GM04504 (cell line): Measurements from ENCODE around the gene IP6K3.
A peak's percentile ranks its signal among the peaks of the same experiment; 100 is the strongest.

Source experiments
- DNase-seq: peaks from one replicate; pipeline ENCODE4 v3.0.0-alpha.2; 2012; ENCODE audit warnings: low read depth

IP6K3 gene

DNA sequence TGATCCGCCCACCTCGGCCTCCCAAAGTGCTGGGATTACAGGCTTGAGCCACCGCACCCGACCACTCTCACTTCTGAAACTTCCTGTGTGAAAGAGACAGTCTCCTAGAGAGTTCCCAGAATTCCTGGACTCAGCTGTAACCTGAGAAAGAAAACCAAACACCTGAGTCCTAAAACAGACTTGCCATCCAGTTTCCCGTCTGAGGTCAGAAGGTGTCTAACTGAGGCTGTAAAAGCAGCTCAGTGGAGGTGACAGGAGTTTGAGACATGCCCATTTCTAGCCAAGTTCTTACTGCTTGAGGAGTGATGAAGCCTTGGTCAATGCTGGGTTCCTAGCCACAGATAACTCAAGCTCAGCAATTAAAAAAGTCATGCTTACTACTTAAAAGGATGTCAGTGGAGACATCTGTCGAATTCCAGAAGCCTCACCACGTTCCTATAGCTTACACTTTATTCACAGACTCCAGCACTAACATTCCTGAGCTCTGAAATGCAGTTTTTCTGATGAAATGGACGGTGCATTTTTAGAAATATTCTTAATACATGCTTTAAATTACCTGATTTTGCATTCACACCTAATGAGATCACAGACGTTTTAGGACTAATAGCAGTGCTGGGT lies 41.3 kb downstream of the IP6K3 start:
- DNase-seq, result no peak

GRCh38 chr6:33704215-33705066 lies 42.3 kb downstream of the IP6K3 start:
- no peak for DNase-seq

DNA sequence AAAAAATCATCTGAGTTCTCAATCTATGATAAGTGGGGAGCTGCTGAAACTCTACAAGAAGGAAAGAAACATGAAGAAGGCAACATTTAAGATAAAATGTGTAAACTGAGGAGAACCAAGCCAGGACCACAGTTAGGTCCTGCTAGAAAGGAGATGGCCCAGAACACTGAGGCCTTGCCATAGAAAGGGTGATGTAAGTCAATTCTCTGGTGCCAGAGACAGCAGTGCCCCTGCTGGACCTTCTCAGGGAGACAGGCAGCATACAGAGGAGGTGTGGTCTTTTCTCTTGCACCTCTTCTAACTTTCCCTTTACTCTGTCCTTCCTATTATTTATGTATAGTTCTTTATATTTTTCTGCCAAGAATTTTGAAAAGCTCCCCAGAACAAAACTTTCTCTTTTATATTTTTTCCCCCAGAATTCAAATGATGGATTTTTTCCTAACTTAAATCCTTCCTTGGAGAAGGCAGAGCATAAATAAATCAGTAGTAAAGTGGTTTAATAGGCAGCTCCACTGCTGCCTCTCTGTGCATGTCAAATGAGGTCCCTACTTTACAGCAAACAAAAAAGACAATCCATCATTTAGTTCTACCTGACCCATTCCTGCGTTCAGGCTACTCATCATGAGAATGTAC lies 44.2 kb downstream of the IP6K3 start:
- DNase-seq, result peak; percentile 47

DNA sequence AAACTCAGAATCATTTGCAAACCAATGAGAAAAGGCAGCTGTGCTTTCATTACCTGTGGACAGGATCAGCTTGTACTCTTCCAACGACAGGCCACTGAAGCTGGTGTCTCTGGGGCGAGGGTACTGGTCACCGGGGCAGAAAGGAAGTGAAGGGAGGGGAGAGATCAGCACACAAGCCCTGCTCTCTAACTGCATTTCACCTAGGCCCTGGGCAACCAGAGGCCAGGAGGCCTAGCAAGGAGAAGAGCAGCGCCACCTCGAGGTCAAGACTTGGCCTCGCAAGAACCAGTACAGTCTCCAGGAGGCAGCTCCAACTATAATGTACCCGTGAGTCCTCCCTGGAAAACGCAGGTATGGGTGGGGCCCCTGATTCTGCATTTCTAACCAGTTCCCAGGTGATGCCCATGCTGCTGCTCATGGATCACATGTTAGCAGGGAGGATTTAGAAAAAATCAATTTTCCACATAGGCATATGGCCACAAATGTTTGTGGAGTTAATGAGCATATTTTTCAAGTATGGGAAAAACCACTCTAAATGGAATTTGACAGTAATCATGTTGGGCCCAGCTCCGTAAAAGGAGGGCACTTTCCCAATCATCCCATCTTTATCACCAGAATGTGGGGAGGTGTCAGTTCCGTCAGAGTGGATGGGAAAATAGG lies 46.2 kb downstream of the IP6K3 start:
- DNase-seq, result peak; percentile 48

DNA sequence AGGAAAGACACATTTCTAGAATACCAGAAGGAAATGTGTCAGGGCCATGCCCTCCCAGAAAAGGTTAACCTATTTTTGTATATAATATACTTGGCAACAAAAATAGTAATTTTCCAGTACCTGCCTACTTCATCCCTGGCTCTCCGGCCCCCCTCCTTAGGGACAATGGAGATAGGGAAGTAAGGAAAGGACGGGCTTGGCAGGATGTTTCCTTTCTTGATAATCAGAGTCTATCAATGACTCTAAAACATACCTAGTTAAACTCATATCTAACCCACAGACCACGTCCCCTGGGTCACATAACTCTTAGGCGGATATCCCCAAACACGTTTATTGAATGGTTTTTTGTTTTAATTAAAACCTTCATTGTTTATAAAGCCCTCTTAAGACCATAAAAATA lies 47.0 kb downstream of the IP6K3 start:
- DNase-seq, result no peak

DNA sequence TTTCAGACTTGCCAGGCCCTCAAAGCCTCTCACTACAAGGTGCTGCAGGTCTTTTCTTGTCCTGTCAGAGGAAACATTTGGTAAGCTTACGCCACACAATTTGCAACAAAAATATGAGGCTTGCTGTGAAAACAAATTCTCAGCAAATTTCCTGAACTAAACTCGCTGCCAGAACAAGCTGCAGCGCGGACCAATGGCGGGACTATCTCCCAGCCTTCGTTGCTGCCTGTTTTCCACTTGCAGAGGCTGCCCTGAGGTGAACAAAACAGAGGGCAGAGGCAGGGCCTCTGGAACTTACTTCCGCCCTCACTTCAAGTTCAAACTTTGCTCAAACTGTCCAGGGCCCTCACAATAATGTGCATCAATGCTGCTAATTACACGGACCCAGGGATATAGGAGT lies 47.6 kb downstream of the IP6K3 start:
- no peak for DNase-seq

DNA sequence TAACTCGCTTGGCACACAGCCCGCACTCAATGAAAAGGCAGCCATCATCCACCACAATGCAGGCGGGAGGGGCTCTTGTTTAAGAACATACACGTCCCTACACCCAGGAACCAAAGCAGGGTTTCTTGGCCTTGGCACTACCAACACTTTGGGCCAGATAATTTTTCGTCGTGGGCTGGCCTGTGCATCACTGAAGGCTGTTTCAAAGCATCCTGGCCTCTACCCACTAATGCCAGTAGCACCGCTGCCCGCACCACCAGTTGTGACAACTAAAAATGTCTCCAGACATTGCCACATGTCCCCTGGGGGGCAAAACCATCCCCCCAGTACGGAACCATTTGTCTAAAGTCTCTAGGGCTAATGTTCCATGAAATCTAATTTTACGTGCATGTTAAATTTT lies 48.2 kb downstream of the IP6K3 start:
- DNase-seq, result no peak

- no peak for DNase-seq
Measured at GRCh38 chr6:33697845-33698244, 48.9 kb downstream of the IP6K3 start.

DNA sequence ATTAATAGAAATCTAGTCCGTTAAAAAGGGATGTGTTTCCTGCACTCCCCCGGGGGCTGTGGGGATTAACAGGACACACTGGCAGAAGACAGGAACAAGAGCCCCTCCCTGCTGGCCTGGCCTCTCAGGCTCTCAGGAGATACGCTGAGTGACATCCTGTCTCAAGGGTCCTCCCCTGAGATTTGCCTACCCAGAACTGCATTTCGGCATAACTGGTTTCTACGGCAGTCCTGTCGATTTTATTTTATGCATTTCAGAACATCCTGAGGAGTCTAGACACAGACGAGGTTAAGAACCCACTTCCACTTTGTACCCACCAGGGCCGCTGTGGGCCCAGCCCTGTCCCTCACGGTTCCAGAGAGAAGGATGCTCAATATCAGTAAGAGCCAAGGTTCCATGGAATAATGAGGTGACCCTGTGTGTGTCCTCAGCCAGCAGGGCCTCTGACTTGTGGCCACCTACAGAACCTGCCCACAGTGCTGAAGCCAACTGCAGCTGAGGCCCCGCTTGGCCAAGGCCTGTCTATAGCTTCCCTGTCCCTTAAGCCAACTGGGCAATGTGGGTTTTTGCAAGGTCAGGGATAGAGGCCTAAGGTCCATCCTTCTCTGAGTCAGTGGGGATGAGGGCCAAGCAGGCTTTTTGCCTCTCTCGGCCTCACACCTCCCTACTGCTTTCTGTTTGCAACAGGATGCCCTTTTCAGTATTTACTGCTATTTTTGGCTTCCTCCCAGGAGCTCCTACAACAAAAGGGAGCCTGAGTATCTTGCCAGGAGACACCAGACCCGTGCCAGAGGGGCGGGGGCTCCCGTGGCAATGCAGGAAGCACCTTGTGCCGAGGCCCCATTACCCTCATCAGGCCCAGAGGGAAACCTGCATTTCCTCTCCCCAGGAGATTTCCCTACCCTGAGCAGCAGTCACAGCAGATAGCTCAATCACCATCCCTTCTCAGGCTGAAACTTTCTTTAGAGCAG lies 49.9 kb downstream of the IP6K3 start:
- DNase-seq, result no peak

GRCh38 chr6:33696076-33696475 lies 50.6 kb downstream of the IP6K3 start:
- DNase-seq, result no peak

DNA sequence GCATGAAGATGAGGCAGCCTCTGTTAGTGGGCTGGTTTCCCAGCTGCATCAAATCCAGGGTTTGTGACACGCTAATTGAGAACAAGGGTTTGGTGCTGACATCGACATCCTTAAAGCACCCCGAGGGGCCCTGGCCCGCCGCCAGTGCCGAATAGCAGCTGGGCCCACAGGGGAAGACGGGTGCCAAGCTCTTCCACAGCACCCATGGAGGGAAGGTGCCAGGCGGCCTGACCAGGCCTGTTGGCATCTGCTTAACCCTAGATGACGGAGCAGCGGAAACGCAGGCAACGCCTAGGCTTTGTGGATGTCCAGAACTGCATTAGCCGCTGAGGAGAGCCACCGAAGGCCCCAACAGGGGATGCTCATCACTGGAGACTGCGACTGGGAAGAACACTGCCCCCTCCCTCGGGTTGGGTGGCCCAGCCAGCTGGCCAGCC lies 51.2 kb downstream of the IP6K3 start:
- DNase-seq, result no peak

DNA sequence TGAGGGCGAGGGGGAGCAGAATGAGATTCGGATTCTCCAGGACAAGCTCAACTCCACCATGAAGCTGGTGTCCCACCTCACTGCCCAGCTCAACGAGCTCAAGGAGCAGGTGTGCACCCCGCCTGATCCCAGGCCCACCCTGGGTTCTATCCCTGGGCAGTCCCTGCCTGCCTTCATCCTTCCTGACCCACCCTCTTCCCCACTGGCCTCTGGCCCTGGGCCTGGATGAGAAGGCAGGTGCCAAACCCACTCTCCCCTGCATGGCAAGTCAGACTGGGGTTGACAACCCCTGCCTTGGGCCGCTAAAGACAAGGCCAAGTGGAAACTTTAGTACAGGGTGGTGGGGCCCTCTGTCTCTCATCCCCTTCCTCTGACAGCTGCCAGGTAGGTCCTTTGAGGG lies 51.7 kb downstream of the IP6K3 start:
- no peak for DNase-seq

DNA sequence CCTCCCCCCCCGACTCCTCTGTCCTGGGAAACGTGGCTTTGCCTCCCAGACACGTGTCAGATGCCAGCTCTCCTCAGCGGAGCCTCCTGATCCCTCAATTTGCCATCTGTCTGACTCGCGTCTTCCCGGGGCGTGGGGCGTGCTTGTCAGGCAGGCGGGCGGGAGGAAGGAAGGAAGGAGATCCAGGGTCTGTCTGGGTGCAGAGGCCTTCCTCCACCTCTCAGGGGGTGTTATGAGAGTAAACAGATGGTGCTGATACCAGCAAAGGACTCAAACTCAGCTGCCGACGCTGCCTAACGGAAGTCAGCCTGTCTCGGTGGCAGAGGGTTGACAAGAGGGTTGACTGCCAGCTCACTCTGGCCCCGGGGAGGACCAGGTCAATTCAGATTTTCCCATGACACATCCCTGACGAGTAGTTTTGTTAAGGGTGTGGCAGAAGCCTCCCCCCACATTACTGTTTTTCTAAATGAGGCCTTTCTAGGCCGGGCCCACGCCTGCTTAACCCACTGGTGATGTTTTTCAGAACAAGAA lies 52.2 kb downstream of the IP6K3 start:
- DNase-seq, result peak; percentile 47

DNA sequence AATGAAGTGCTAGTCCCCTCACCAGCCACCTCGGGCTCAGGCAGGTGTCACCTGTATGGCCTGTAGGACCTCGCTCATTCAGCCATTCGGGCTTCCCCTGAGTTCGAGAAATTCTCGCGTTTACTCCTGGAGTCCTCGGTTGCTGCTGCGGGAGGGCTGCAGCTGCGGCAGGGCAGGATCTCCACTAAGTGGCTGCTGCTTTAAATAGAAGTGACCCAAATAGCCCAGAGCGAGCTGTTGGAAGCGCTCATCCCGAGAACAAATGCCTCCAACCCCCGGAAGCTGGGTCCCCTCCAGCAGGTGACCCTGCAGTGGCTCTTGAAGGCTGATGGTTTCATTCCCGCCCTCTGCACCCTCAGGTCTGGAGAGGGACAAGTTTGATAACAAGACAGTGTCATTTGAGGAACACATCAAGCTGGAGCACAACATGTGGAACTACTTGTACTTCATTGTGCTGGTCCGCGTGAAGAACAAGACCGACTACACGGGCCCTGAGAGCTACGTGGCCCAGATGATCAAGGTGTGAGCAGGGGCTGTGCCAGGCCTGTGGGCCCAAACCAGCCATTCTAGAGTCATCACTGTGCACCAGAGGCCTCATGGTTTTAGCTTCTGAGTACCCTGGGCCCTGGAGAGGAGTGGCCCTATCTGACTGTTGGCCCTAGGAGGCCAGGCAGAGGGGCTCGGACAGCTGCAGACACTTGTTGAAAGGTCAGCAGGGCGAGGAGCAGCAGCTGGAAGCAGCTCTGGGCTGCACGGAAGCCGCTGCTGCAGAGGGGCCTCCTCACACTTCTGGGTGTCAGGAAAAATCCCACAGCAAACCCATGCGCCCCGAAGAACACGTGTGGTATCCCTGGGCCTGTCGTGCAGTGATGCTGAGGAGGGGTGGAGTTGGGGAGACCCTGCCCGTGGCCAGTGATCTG lies 53.3 kb downstream of the IP6K3 start:
- no peak for DNase-seq

GRCh38 chr6:33692760-33693158 lies 53.9 kb downstream of the IP6K3 start:
- no peak for DNase-seq

- no peak for DNase-seq
Measured at GRCh38 chr6:33692078-33692759, 54.5 kb downstream of the IP6K3 start.

GRCh38 chr6:33691456-33692077 lies 55.1 kb downstream of the IP6K3 start:
- no peak for DNase-seq

- no peak for DNase-seq
Measured at GRCh38 chr6:33690766-33691165, 55.9 kb downstream of the IP6K3 start.

DNA sequence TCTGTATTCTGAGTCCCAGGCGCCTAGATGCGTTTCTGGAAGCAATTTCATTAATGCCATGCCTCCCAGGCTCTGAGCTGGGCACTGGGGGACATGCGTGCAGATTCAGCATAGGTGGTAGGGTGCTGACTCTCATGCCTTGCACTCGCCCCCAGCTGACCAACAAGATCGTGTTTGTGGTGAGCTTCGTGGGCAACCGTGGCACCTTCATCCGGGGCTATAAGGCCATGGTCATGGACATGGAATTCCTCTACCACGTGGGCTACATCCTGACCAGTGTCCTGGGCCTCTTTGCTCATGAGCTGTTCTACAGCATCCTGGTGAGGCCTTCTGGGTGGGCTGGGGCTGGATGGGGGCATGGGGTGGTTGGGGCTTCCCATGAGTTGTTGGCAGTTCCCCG lies 56.8 kb downstream of the IP6K3 start:
- no peak for DNase-seq
